ENCODE results near the gene INSYN2B.

The INSYN2B gene

DNA sequence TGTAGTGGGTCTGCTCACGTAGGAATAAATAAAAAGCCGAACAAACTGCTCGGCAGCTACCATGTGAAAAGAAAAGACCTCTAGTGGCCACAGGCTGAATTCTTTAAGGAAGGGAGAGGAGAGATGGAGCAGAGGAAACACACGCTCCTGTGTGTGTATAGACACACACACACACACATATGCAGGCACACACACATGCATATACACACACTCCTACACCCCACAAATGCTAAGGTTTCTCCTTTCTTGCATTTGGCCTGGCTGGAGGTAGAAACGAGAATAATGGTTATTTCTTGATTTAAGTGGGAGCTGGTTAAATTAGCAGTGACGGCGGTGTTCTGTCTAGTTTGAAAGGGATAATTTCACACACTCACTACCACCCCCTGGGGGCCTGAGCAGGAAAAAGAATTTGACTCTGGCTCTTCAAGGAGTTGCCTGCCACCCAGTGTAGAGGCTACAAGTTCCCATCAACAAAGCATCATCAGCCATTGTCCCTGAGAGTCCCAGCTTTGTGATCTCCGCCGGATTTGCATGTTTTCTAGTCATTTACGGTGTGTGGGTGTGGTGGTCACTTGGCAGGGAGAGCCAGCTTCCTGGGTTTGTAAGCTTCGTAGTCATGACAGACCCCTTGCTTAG, at the start of gene INSYN2B:
INSYN2B (minus strand) TSS at position 78 of the 636 bp plus-strand sequence. CDS start 96,597 bp downstream, outside the sequence.
- no peak for DNase-seq (ENCODE audit: low read depth in 2 of 2)

DNA sequence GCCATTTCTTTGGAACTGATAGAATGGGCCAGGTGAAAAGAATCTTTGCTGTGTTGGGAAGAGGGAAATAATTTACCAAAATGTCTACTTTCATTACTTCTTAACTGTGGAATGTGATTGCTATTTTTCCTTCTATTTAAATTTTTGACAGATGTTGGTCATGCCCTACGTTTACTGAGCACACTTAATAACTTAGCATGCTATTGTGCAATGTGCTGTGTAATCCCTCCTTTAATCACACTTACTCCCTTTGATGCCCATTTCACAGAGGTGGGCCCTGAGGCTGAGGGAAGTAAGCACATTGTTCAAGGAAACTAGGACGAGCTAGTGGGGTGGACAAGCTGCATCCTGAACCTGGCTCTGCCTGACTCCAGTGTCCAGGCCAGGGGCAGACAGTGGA, 47.8 kb upstream of the INSYN2B start:
- no peak for DNase-seq (ENCODE audit: low read depth in 2 of 2)

DNA sequence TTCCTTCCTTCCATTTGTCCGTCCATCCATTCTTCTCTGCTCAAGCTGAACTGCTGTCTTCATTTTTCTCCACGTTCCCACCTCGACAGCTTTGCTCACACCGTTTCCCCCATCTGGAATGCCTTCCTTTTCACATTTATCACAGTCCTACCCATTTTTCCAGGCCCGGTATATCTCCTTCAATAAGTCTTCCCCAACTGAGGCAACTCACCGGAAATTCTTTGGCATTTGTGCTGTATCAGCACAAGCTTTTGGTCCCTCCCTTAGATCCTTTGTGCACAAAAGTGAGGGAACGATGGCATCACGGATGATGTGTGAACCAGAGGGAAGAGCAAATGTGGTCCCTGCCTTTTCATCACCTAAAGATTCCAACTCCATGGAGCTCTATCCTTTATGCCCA, 45.6 kb upstream of the INSYN2B start:
- no peak for DNase-seq (ENCODE audit: low read depth in 2 of 2)

DNA sequence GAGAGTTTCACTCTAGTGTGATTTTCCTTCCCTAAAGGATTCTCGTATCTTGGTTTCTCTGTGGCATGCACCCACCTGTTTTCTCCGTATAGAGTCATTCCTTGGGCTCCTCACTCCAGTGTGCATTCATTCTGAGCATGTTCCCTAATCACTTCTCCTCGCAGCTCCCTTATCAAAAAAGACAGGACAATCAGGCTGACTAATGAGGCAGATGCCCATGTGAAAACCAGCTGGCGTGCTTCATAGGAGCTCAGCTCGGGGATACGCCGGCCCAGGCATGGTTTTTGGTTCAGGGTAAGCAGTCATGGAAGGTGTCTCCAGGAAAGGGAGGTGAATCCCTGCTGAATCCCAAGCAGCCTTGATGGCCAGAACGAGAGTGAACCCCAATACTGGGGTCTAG, 41.2 kb upstream of the INSYN2B start:
- DNase-seq (ENCODE audit: low read depth in 2 of 2) = no peak

DNA sequence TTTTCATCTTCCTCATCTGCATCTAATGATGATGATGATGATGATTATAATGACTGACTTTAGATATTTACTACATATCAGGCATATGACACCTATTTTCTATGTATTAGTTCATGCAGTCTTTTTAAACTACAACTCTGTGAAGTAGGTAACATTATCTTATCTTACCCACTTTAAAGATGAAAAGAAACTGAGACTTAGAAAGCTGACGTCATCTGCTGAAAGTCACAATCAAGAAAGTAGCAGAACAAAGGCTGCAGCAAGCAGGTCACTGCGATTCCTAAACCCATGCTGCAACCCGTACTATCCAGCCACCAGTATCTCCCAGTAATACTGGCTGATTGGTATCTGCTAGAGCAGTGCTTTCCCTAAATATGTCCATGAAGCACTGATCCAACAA, 40.1 kb upstream of the INSYN2B start:
- DNase-seq (ENCODE audit: low read depth in 2 of 2) = no peak

DNA sequence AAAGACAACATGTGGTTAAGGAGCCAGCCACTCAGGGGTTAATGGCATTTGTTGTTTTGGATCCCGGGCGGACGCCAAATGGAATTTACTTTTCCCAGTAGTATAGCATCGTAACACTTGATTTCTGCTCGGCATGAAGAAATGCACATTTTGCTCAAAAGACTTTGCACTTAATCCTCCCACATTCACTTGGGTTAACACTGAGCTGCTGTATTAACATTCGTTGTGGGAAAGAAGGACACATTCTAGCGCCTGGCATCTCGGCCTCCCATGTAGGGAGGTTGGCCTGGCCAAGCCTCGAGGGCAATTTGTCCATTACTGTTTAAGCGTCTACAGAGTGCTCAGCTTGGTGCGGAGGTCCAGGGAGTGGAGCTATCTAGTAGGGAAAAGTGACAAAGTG, 32.3 kb upstream of the INSYN2B start:
- DNase-seq (ENCODE audit: low read depth in 2 of 2) = no peak

DNA sequence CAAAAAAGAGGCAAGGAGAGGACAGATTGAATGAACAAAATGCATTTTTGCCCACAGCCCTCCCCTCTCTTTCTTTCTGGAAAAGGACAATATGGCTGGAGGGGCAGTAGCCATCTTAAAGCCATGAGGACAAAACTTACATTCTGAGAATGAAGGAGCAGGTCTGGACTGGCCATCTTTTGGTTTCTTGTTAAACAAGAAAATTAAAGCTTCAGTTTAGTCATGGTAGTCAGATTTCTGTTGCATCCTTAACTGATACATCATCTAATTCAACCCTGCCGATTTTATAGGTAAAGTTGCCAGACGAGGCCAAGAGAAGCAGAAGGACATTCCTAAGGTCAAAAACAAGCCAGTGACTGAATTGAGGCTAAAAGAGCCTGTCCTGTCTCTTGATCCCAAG, 31.5 kb upstream of the INSYN2B start:
- no peak for DNase-seq (ENCODE audit: low read depth in 2 of 2)

DNA sequence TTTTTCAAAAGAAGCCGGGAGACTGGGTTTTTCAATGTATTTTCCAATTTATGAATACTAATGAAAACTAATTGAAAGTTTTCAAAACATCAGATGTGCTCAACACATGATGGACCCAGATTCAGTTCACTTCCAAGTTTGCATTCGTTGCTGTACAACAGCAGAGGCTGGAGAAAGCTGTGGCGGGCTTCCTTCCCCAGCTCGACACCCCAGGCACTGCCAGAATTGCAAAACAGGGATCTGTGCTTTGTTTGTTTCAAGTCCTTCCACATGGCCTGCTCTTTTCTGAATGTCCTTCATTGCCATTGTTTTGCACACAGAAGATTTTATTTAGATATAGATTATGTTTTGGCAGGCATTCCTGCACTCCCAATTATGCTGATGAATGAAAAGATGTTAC, 30.3 kb upstream of the INSYN2B start:
- DNase-seq (ENCODE audit: low read depth in 2 of 2) = no peak

DNA sequence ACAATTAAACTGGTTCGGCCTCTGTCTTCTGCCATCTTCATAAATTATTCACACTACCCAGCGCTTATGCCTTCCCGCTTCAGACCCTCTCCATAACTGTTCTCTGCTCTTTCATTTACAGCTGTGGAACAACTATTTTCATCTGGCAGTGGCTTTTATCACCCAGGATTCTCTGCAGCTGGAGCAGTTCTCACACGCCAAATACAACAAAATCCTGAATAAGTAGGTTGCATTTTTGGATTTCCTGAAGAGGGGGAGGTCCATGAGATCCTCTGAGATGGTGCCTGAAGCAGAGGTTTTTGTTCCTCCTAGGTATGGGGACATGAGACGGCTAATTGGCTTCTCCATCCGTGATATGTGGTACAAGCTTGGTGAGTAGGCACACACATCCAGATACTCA, 28.1 kb upstream of the INSYN2B start:
- no peak for DNase-seq (ENCODE audit: low read depth in 2 of 2)

DNA sequence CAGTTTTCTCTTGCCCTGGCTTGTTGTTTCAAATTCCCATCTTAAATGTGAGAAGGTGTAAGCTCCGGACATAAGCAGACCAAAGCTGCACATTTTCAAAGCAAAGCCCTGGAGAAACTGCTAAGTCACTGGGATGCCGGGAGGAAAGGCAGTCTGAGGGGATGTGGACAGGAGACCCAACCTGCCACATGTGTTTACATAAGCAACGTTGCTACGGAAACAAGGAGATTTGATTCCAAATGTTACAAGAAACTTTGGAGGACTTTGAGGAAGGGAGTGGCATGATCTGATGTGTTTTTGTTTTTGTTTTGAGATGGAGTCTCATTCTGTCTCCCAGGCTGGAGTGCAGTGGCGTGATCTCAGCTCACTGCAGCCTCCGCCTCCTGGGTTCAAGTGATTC, 25.7 kb upstream of the INSYN2B start:
- DNase-seq (ENCODE audit: low read depth in 2 of 2) = no peak

DNA sequence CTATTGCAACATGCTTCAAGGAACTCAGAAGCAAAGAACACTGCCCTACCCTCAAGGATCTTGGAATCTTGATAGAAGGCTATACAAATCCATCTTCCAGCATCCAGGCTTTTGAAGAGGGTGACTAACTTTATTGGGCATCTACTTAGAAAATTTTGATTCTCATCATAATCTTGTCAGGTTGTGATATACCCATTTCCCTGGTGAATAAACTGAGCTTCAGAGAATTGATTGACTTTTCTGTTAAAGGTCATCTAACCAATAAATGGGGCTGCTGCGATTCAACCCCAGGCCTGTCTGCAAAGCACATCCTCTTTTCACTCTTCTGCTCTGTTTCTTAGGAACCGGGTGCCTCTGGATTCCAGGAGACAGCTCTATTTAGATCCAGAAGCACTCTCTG, 19.9 kb upstream of the INSYN2B start:
- DNase-seq (ENCODE audit: low read depth in 2 of 2) = no peak

DNA sequence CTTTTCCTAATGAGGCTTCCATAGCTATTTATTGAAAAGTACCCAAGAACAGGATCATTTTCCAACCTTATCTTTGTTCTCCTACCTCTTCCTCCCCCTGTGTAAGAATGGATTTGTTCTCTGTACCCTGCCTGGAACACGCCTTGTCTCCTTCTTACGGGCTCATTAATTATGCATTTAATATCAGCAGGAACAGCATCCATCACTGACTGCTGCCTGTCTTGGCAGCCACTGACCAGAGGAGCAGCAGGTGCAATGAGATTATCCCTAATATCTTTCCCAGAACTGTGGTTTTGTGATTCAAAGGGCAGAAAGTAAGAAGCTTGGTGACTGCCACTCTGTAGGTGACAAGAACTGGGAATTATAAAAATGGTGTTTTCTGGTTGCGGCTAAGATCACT, 19.3 kb upstream of the INSYN2B start:
- DNase-seq (ENCODE audit: low read depth in 2 of 2) = no peak

DNA sequence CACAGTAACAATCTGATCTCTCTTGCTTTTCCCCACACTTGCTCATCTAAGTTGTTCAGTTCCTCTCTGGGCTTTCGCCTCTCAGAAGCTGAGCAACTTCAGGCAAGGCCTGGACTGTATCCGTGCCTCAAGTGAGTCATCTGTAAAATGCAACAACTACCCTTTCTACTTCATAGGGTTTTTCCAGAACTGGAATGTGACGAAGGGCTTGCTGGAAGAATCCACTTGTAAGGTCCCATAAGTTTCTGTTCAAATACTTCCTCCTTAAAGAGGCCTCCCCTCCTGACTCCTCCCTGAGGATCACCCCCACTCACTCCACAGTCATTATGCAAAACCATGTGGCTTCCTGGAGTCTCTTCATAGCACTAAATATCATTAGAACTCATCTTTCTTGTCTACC, 17.5 kb upstream of the INSYN2B start:
- DNase-seq (ENCODE audit: low read depth in 2 of 2) = no peak

DNA sequence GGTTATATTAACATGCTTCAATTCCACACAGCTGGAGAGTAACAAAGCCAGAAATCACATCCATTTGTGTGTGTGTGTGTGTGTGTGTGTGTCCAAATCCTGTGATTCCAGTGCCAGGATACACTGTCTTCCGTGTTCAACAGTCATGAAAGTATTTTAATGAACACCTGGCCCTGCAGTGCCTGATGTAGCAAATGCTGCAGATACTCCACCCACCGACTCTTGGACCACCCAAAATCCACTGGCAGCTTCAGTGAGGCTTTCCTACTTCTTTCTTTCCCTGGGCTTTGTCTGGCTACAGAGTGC, 13.1 kb upstream of the INSYN2B start:
- DNase-seq (ENCODE audit: low read depth in 2 of 2) = no peak

DNA sequence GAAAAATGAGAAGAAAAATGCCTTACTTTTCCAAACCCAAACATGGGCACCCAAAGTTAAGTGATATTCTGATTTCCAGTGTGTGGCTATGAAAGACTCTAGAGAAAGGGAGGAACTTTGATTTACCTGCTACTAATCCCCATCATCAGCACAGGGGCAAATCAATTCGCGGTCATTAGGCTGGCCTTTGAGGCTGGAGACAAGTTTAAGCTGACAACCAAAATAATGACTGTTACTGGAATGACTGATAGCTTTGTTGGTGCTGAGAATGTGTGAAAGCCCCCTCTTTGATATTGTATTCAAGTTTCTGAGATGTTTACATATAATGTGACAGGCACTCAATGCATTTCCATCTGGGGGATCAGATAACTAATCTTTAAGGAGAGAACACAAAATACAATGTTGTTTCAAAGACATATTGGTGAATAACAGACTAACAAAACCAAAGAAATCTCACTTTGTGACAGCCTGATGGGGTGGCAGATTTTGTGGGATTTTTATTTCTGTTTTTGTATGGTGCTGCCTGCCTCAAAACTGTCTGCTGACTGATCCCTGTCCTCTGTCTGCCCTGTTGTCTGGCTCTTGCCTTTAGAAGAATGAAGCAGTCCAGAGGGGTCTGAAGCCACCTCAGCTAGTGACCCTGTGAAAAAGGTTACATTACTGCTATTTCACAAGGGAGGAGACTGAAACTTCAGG, 12.6 kb upstream of the INSYN2B start:
- no peak for DNase-seq (ENCODE audit: low read depth in 2 of 2)

DNA sequence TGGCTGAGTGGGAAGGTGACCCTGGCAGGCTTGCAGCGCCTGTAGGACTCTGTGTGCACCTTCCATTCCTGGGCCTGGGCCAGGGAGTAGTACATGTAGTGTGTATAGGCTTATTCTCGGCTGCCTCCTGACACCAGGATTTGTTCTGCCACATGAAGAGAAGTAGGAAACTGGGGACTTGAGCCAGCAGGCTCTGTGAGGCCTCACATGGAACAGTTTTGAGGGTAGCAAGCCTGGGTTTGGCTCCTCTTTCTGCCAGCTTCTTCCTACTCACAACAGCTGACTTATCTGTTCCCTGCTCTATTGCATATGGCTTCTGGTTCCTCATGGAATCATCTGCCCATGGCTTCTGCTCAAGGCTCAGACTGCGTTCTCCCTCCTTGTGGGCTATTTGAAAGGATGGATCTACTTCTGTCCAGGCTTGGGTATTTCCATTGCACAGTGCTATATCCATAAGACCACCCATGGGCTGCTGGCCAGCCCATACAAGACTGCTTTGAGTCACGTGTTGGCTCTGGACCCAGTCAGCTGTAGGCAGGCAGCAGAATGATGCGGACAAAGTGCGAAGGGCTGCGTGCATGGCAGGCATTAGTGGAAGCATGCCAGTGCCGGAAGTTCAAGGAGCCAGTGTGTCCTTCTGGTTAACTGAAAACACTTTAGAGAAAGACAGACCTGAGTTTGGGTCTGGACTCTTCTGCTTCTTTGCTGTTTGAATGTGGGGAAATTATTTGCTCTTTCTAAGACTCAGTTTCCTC, 11.0 kb upstream of the INSYN2B start:
- DNase-seq (ENCODE audit: low read depth in 2 of 2) = no peak

DNA sequence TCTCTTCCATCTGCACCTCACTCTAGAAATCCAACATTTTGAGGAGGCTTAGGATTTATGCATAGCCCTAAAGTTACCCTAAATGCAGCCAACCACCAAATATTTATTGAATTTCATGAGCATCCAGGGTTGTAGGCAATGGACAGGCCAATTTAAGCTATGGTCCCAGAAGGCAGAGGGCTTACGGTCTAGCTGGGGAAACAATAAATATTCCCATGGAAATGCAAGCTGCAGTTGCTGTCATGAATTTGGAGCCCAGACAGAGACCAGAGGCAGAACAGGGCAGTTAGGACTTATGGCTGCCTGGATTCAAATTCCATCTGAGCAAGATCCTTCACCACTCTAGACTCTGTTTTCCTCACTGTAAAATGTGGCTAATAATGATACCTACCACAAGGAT, 9.1 kb upstream of the INSYN2B start:
- no peak for DNase-seq (ENCODE audit: low read depth in 2 of 2)

DNA sequence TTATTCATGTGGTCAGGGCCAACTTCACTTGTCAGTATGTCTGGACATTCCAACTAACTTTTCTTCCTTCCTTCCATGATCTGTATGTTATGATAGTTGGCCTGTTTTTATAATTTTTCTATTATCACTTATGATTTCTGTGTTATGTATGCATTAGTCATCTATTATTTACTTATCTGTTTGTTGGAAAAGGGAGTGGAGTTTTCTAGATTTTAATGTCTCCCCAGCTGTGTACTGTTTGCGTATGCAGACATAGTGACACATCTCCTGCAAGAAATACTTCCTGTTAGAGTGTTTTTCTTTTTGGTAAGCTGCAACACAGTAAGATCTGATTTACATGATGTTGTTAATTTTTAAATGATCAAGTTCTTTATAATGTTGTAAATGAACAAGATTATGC, 8.7 kb upstream of the INSYN2B start:
- no peak for DNase-seq (ENCODE audit: low read depth in 2 of 2)

DNA sequence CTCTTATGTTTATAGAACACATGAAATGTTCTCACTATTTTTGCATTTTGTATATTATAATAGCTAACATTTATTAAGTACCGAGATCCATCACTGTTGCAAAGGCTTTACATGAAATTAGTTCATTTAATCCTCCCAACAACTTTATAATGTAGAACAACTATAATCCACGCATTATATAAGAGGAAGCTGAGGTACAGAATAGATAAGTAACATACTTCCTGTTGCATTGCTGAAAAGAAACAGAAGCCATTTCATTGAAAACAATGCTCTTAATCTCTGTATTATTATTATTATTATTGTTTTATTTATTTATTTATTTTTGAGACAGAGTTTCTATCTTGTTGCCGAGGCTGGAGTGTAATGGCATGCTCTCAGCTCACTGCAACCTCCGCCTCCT, 7.9 kb upstream of the INSYN2B start:
- no peak for DNase-seq (ENCODE audit: low read depth in 2 of 2)

DNA sequence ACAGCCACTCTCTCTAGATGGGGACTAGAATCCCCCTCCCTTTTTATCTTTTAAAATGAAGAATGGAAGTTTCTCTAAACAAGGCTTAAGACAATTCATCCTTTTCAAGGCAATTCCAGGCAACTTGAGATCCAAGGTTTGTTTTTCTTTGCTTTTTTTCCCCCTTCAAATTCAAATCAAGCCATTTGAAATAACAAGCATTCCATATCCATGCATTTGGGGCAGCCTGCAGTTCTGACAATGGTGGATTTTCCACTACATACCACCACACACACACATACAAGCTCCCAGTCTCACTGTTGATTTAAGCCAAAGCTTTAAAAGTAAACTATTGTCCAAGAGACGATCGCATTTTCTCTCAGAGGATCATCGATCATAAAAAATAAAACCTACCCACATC, 424 bp downstream of the INSYN2B start:
- no peak for DNase-seq (ENCODE audit: low read depth in 2 of 2)

DNA sequence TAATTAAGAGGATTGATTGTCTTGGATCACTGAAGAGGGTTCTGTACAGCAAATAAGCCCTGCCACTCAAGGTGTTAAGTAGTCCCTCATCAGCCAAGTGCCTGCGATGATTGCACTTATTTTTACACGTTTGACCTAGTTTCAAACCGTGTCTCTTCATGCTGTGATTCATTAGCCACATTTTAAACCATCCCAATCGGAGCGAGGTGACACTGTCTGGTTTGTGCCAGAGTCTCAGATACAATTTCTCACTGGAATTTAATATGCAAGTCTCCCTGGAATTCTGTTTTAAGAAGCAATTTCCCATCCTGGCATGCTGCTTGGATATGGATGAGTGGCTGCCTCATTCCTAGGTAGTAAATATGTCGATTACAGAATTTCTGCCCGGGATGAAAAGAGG, 1.6 kb downstream of the INSYN2B start:
- DNase-seq (ENCODE audit: low read depth in 2 of 2) = no peak

DNA sequence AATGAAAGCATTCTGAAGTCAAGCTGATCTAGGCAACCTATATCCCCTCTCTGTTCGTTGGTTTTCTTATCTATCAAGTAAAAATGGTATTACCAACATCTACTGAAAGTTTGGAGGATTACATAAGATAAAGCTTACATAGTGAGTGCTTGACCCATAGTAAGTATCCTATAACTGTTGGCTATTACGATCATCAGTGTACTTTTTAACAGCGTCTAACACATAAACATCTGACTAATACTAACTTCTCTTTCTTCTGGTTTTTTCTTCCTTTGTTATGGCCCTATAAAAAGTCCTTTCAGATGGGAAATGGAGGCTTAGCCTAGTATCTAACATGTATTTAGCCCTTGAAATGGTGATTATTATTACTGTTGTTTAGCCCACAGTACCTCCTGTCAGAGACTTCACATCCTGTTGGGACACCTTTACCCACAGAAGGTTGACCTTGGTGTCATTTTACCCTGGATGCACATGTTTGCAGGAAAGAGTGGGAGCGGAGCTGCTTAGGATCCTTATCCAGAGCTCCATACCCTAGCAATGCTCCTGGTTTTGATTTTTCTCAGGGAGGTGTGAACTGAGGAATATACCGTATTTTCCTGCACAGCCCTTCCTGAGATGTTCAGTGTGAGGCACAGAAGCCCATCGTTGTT, 6.0 kb downstream of the INSYN2B start:
- DNase-seq (ENCODE audit: low read depth in 2 of 2) = no peak

DNA sequence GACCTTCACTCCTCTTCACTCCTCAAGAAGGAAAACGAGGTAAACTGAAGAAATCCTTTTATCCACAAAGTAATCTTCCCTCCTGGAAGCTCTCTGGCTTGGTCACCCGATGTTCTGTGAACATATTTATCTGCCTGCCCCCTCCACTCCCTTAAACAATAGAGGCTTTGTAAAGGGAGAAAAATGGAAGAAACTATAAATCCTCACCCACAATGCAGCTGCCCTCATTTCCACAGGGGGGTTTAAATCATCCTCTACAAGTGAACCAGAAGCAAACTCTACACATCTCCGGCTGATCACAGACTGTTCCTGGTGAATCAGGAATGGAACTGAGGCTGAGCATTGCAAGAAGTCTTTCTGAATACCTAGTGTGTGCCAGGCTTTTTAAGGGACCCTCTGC, 7.2 kb downstream of the INSYN2B start:
- no peak for DNase-seq (ENCODE audit: low read depth in 2 of 2)

Data from stimulated activated CD8-positive, alpha-beta memory T cell treated with anti-CD3 and anti-CD28 coated beads, Interleukin-7, amount 100 ng/mL, for 1 hour (primary cell).